Keratinocyte (primary cell): ENCODE data around the gene SLC6A16. TPM values are rescaled to one million over a fixed set of nuclear protein-coding genes. Genes with fewer than 3 reads are reported as not detected.
A peak's percentile ranks its signal among the peaks of the same experiment; 100 is the strongest.

Experiments
- DNase-seq: peaks from one replicate; pipeline ENCODE4 v3.0.0-alpha.2; 2011; ENCODE audit warnings: low read depth, missing footprints, low spot score
- FAIRE-seq: peaks from 2 replicates; lab custom pipeline; 2011; peaks lifted over from hg19 to GRCh38; lab: Jason Lieb, UNC
- H2AFZ ChIP-seq: 2 replicates; pipeline ENCODE4 v1.6.0; 2012; ENCODE audit warnings: low read length, control low read depth, inconsistent platforms; ENCODE audit not compliant: control insufficient read depth
- H3K27ac ChIP-seq: 2 replicates; pipeline ENCODE4 v1.5.1; 2011; ENCODE audit warnings: low read length; ENCODE audit not compliant: control insufficient read depth, insufficient read depth
- H3K27me3 ChIP-seq: 3 replicates; pipeline ENCODE4 v1.6.0; 2011; ENCODE audit warnings: low read length; ENCODE audit not compliant: control insufficient read depth, insufficient read depth; ENCODE audit errors: extremely low read depth
- H3K36me3 ChIP-seq, 2 experiments: 2 replicates in 1 of 2; 3 replicates in 1 of 2; pipeline ENCODE4 v1.5.1; 2011; ENCODE audit warnings: low read length in 2 of 2, mild to moderate bottlenecking in 1 of 2; ENCODE audit not compliant: control insufficient read depth in 2 of 2, insufficient read depth in 2 of 2; ENCODE audit errors: extremely low read depth in 1 of 2
- H3K4me1 ChIP-seq: 3 replicates; pipeline ENCODE4 v1.5.1; 2011; ENCODE audit warnings: low read length; ENCODE audit not compliant: control insufficient read depth, insufficient read depth; ENCODE audit errors: extremely low read depth
- H3K4me2 ChIP-seq: 3 replicates; pipeline ENCODE4 v1.6.0; 2011; ENCODE audit warnings: low read depth, low read length; ENCODE audit not compliant: control insufficient read depth, insufficient read depth; ENCODE audit errors: extremely low read depth
- H3K4me3 ChIP-seq, 3 experiments: fragments of 200-600 bp in 1 of 3; sonication (generic) in 1 of 3; 2 replicates in 2 of 3; 3 replicates in 1 of 3; pipeline ENCODE4 v1.5.1; 2011 to 2016; ENCODE audit warnings: low read length in 3 of 3, mild to moderate bottlenecking in 3 of 3, control low read depth in 2 of 3, inconsistent platforms in 1 of 3, low read depth in 1 of 3, mixed read lengths in 1 of 3, mixed run types in 1 of 3, moderate library complexity in 1 of 3; ENCODE audit not compliant: control insufficient read depth in 2 of 3, insufficient read depth in 2 of 3; ENCODE audit errors: extremely low read depth in 1 of 3
- H3K79me2 ChIP-seq: 2 replicates; pipeline ENCODE4 v1.6.0; 2012; ENCODE audit warnings: low read length; ENCODE audit not compliant: control insufficient read depth, insufficient read depth
- H3K9ac ChIP-seq: 3 replicates; pipeline ENCODE4 v1.6.0; 2011; ENCODE audit warnings: low read length; ENCODE audit not compliant: control insufficient read depth, insufficient read depth; ENCODE audit errors: extremely low read depth
- H3K9me1 ChIP-seq: 3 replicates; pipeline ENCODE4 v1.6.0; 2011; ENCODE audit warnings: low read length; ENCODE audit not compliant: control insufficient read depth, insufficient read depth; ENCODE audit errors: extremely low read depth
- H3K9me3 ChIP-seq: 2 replicates; pipeline ENCODE4 v1.5.1; 2012; ENCODE audit warnings: low read depth, low read length; ENCODE audit not compliant: control insufficient read depth
- H4K20me1 ChIP-seq: 3 replicates; pipeline ENCODE4 v1.6.0; 2011; ENCODE audit warnings: low read length; ENCODE audit not compliant: control insufficient read depth, insufficient read depth; ENCODE audit errors: extremely low read depth
- CTCF ChIP-seq, 3 experiments: IDR thresholded peaks in 1 of 3; conservative IDR thresholded peaks in 1 of 3; optimal IDR thresholded peaks in 1 of 3; 2 replicates in 2 of 3; 3 replicates in 1 of 3; pipeline versions ENCODE3 to v1.5.1; 2011; ENCODE audit warnings: low read length in 3 of 3, mild to moderate bottlenecking in 3 of 3, moderate library complexity in 2 of 3, control low read depth in 1 of 3, inconsistent platforms in 1 of 3; ENCODE audit not compliant: insufficient read depth in 2 of 3; ENCODE audit errors: extremely low read depth in 1 of 3
- EZH2 ChIP-seq: IDR thresholded peaks from one replicate; pipeline ENCODE4 v1.6.1; 2012; ENCODE audit warnings: inconsistent platforms, mild to moderate bottlenecking, low read length, moderate library complexity
- dilution Hi-C: fragments of 300-500 bp; cut with MboI; formaldehyde crosslinking; loops from one replicate; pipeline ENCODE4 v1.7.0; 2020; ENCODE audit warnings: low sequenced_read_pairs; ENCODE audit not compliant: extremely low pct_ligation_motif_present
- polyA plus RNA-seq, 5 experiments: library from polyadenylated mRNA; depleted of rRNA in 3 of 5; stranded (reverse) in 3 of 5; stranded (forward) in 1 of 5; unstranded in 1 of 5; fragments of >200 nt; gene quantifications; 1 replicate in 1 of 5; 2 replicates in 3 of 5; 3 replicates in 1 of 5; pipeline versions ENCODE4 v1.2.1 to v1.2.3, GENCODE V29; 2011 to 2012; ENCODE audit warnings: missing spikeins in 2 of 5, low read depth in 1 of 5, low replicate concordance in 1 of 5

The SLC6A16 gene
- polyA plus RNA-seq, 1 donor (not counting 4 experiments of a cell fraction or from before 2014, with no cell fraction given): not detected

- dilution Hi-C loops: no loop called here
- H3K27ac ChIP-seq: peak within 1 kb of the TSS; percentile 18
- no peaks in the 10 kb centered on the region for H3K9me1 ChIP-seq
- no peaks in the 10 kb centered on the region for H3K9me3 ChIP-seq
- H3K36me3 ChIP-seq: peaks cover 0 to 3% of the 10 kb centered on the region in 2 experiments
- H3K4me2 ChIP-seq: peak within 1 kb of the TSS; percentile 95
- H3K4me1 ChIP-seq: peaks cover 12% of the 10 kb centered on the region
- FAIRE-seq (no peak), DNase-seq (no peak)
- H3K9ac ChIP-seq: peak within 1 kb of the TSS; percentile 76
- no peaks in the 10 kb centered on the region for H3K79me2 ChIP-seq
- no peak for TF ChIP-seq EZH2
- TF ChIP-seq CTCF (optimal IDR thresholded peaks at IDR 0.05 in 1 of 3, IDR thresholded peaks at IDR 0.05 in 1 of 3, conservative IDR thresholded peaks at IDR 0.05 in 1 of 3; ENCODE audit: extremely low read depth in 1 of 3, insufficient read depth in 2 of 3, low read length in 3 of 3): no peak
- H4K20me1 ChIP-seq: no peaks in the 10 kb centered on the region
- peak within 1 kb of the TSS; percentile 68 to 82 (median 70) for H3K4me3 ChIP-seq
- peak within 1 kb of the TSS; percentile 86 for H2AFZ ChIP-seq
- no peaks in the 10 kb centered on the region for H3K27me3 ChIP-seq
Observed at GRCh38 chr19:49362048-49362928, 37.3 kb upstream of the SLC6A16 start, which contains the start of gene TEAD2. Gene TEAD2 (minus strand): TSS chr19:49362416. CDS start chr19:49360075, 2,341 bp downstream.

GRCh38 chr19:49361438-49362047 is 36.6 kb upstream of the SLC6A16 start:
- Histone ChIP-seq H3K4me3 (peak overlapping the region; percentile 68 to 82 (median 70)), H3K36me3 (peaks cover 0 to 3% of the 10 kb centered on the region in 2 experiments), H3K9ac (peak overlapping the region; percentile 76), H3K79me2 (no peaks in the 10 kb centered on the region), H3K9me1 (no peaks in the 10 kb centered on the region), H3K4me1 (peaks cover 12% of the 10 kb centered on the region), H3K27me3 (no peaks in the 10 kb centered on the region), H3K4me2 (peak overlapping the region; percentile 95), H3K27ac (no peak overlapping the region), H3K9me3 (no peaks in the 10 kb centered on the region), H4K20me1 (no peaks in the 10 kb centered on the region), H2AFZ (peak overlapping the region; percentile 86)
- no peak for TF ChIP-seq CTCF (optimal IDR thresholded peaks at IDR 0.05 in 1 of 3, IDR thresholded peaks at IDR 0.05 in 1 of 3, conservative IDR thresholded peaks at IDR 0.05 in 1 of 3; ENCODE audit: extremely low read depth in 1 of 3, insufficient read depth in 2 of 3, low read length in 3 of 3)
- TF ChIP-seq EZH2: no peak
- dilution Hi-C loops: no loop called here
- FAIRE-seq (no peak), DNase-seq (no peak)
